Activated T-cell treated with anti-CD3 and anti-CD28 coated beads, Interleukin-2, amount 50 U/mL, for 1 hour (primary cell): ENCODE results near the gene SLC5A4.
"Not testable (repeated sequence)": the region's sequence is repeated elsewhere in the genome, so short reads cannot be mapped to it uniquely, and the experiment has no call there.

Source experiments
- DNase-seq: peaks from one replicate; pipeline ENCODE4 v3.0.0-alpha.2; 2020

SLC5A4 gene

DNA sequence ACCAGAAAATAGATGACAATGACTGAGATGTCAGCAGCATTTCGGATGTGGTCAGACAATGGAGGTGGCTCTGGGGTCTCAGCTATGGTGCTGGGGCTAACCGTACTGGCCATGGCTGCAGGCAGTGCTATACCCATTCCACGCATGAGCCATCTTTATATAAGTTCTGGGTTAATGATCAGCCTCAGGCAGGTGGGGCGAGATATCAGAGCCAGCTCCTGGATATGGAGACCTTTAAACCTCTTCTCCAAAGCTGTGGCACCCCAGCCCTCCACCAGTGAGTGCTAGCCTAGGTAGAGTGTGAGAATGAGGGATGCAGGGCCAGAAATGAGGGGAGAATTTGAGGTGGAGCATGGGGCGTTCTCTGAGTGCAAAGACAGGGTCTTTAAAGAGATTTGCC is at the start of gene SLC5A4:
TSS of gene SLC5A4 (minus strand) at position 131 of the 400 bp plus-strand sequence. CDS start at position 113, 18 bp downstream.
- DNase-seq: no peak

- DNase-seq: not testable (repeated sequence)
Measured at GRCh38 chr22:32293921-32294320, 38.8 kb upstream of the SLC5A4 start.

DNA sequence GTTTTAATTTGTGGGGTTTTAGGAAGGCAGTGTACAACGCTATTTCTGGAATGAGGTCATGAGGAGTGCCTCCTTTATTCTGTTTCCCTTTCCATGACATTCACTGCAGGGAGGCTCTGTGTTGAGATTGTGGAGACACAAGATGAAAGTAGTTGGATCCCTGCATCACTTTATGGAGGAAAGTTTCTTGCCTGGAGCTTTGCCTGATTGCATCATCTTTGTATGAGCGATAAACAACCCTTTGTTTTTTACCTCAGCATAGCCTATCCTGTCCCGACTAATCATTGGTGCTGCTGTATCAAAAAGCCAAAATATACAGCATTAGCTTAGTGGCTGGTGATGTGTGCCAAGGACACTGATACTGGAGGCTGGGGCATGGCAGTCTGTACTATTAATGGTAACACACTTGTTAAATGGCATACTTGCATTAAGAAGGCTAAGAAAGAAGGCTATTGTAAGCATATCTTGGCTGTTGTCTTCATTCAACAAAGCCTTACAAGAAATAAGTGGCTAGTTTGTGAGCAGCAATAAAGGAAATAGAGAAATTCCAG is 31.2 kb upstream of the SLC5A4 start:
- no peak for DNase-seq

GRCh38 chr22:32281072-32281471 is 25.9 kb upstream of the SLC5A4 start:
- DNase-seq: no peak

DNA sequence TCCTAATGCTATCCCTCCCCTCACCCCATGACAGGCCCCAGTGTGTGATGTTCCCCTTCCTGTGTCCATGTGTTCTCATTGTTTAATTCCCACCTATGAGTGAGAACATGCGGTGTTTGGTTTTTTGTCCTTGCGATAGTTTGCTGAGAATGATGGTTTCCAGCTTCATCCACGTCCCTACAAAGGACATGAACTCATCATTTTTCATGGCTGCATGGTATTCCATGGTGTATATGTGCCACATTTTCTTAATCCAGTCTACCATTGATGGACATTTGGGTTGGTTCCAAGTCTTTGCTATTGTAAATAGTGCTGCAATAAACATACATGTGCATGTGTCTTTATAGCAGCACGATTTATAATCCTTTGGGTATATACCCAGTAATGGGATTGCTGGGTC is 20.2 kb upstream of the SLC5A4 start:
- not testable (repeated sequence) for DNase-seq

GRCh38 chr22:32271389-32271788 is 16.2 kb upstream of the SLC5A4 start:
- no peak for DNase-seq

- DNase-seq: no peak
Measured at GRCh38 chr22:32270641-32271369, 15.7 kb upstream of the SLC5A4 start.

- DNase-seq: no peak
Measured at GRCh38 chr22:32269316-32269715, 14.2 kb upstream of the SLC5A4 start.

- DNase-seq: no peak
Measured at GRCh38 chr22:32267011-32267410, 11.9 kb upstream of the SLC5A4 start.

DNA sequence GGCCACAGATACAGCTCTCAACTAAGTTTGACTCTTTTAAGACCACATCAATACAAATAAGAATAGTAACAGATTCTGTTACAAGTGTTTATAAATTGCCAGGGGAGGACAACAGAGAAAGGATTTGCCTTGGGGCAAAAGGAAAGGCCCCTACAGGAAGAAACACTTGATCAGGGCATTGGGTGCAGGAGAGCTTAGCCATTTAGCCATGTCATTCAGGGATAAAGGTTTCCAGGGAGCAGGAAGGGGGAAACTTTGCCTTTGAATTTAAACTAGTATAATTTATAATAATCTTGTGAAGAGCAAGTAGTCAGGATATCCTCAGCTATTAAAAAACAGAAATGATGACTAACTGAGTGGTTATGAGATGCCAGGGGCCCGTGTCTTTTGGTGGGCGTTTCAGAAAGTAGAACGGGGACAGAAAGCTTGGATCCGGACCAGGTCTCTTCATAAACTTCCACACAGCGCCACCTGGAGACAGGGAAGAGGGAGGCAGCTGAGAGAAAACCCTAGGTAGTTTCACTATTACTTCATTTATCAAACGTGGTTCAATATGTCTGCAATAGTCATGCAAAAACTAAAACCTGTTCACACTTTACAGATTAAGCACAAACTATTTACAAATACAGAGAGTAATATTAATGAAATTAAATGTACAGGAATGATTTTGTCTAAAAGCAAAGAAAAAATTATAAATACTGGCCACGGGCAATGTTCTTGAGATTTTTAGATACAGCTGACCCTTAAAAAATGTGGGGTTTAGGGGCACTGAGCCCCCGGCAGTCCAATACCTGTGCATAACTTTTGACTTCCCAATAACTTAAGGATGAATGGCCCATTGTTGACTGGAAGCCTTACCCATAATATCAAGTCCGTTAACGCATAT is 11.0 kb upstream of the SLC5A4 start:
- peak; percentile 55 for DNase-seq

- DNase-seq: not testable (repeated sequence)
Measured at GRCh38 chr22:32263678-32264077, 8.5 kb upstream of the SLC5A4 start.

DNA sequence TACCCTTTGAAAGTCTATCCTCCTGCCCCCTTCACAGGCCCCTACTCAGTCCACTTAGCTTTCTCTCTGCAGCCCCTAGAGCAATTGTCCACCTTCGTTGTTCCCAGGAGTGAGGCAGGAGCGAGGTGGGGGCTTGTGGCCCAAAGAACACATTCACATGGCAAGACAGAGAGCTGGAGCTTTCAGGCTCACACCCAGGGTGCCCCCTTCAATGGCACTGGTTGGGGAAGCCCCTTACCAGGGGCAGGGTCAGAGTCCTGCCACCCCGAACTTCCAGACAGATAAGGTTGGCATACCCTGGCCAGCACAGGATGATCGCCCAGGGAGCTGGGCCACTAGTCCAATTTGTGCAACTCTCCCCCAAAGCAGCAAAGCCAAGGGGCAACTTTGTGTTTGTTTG is 6.2 kb upstream of the SLC5A4 start:
- DNase-seq: no peak

DNA sequence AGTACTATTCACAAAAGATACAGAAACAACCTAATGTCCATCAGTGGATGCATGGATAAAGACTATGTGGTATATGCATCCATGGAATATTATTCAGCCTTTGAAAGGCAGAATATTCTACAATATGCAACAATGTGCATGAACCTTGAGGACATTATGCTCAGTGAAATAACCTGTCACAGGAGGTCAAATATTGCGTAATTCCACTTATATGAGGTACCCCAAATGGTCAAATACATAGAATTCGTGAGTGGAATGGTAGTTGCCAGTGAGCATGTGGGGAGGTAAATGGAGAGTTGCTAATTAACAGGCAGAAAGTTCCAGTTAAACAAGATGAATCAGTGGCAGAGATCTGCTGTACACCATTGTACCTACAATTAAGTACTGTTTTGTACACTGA is 3.6 kb upstream of the SLC5A4 start:
- no peak for DNase-seq

DNA sequence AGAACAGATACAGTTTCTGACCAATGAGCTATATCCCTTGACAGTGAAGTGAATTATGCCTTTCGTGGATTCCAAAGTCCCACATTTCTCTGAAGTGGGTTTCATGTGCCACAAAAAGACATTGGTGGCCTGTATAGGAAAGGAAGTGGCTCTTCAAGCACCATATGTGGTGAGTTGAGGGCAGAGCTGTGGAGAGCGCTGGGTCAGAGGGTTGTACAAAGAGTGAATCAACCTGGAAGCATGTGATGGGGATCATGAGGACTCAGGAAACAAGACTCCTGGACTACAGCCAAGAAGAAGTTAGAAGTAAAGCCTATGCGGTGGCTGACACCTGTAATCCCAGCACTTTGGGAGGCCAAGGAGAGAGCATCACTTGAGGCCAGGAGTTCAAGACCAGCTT is 579 bp upstream of the SLC5A4 start:
- DNase-seq: no peak

- no peak for DNase-seq
Measured at GRCh38 chr22:32249231-32249630, 5.9 kb downstream of the SLC5A4 start.

DNA sequence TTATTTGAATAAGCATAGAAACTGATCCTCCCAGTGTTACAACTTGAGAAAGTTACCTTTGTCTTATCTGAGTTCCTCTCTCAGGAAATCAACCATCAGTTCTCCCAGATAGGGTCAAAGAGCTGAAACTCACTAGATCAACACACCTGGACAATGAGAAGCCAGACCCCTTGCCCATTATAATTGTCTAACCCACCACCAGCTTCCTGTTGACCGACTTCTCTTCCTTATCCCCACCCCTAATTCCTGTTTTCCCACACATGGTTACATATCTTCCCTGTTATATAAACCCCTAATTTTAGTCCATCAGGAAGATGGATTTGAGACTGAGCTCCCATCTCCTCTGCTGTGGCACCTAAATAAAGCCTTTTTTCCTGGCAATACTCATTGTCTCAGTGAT is 6.9 kb downstream of the SLC5A4 start:
- DNase-seq: no peak

- DNase-seq: no peak
Measured at GRCh38 chr22:32246166-32246565, 9.0 kb downstream of the SLC5A4 start.

DNA sequence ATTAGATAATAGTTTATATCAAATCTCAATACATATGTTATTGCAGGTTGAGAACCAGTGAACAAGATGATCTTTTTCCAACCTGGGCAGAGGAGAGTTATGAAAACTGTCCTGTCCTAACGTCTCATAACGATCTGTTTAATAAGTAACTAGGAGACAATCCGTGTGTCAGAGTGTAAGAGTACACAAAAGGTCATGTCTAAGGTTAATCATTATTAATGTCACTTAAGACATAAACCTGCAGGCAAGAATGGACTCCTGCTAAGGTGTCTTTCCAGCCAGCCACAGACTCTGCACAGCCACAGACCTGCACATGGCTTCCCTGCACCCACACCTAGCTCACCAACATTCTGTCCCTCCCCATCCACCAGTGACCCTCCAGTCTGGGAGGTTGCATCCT is 10.1 kb downstream of the SLC5A4 start:
- DNase-seq: no peak

DNA sequence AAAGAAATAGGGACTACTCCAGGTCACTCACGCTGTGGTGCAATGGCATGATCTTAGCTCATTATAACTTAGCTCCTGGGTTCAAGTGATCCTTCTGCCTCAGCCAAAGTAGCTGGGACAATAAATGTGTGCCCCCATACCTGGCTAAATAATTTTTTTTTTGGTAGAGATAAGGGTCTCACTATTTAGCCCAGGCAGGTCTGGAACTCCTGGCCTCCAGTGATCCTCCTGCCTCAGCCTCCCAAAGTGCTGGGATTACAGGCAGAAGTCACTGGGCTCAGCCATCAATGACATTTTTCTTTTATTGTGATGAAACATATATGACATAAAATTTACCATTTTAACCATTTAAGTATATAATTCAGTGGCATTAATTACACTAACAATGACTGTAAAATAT is 10.6 kb downstream of the SLC5A4 start:
- DNase-seq: no peak

GRCh38 chr22:32240461-32240860 is 14.7 kb downstream of the SLC5A4 start:
- no peak for DNase-seq

- DNase-seq: no peak
Measured at GRCh38 chr22:32237906-32238305, 17.2 kb downstream of the SLC5A4 start.

GRCh38 chr22:32236970-32237369 is 18.2 kb downstream of the SLC5A4 start:
- no peak for DNase-seq

- no peak for DNase-seq
Measured at GRCh38 chr22:32233091-32233490, 22.1 kb downstream of the SLC5A4 start.
